Ectodermal cell (in vitro differentiated cells): Measurements from ENCODE around the gene STX16.

Experiments used
- H3K27ac ChIP-seq: 2 replicates; pipeline ENCODE4 v1.7.0; 2013; ENCODE audit warnings: mild to moderate bottlenecking, low read depth, low read length; ENCODE audit not compliant: insufficient read depth, poor library complexity, severe bottlenecking
- H3K27me3 ChIP-seq: 2 replicates; pipeline ENCODE4 v1.7.0; 2013; ENCODE audit warnings: mild to moderate bottlenecking, low read length; ENCODE audit not compliant: insufficient read depth, control insufficient read depth, poor library complexity, severe bottlenecking
- H3K36me3 ChIP-seq: one replicate; pipeline ENCODE4 v1.7.0; 2013; ENCODE audit warnings: low read length; ENCODE audit not compliant: control insufficient read depth, insufficient read depth
- H3K4me1 ChIP-seq: one replicate; pipeline ENCODE4 v1.7.0; 2013; ENCODE audit warnings: low read length; ENCODE audit not compliant: control insufficient read depth, insufficient read depth
- H3K4me3 ChIP-seq: 2 replicates; pipeline ENCODE4 v1.7.0; 2013; ENCODE audit warnings: low read depth, low read length, control low read depth; ENCODE audit not compliant: insufficient read depth
- H3K9me3 ChIP-seq: 2 replicates; pipeline ENCODE4 v1.7.0; 2013; ENCODE audit warnings: mild to moderate bottlenecking, low read length, moderate library complexity; ENCODE audit not compliant: control insufficient read depth
- WGBS, 2 experiments: methylation state at CpG; one replicate each; pipeline ENCODE4 v1.1.7; 2013; ENCODE audit warnings: missing lambda C conversion rate in 2 of 2; 5-methylcytosine and 5-hydroxymethylcytosine counted together

The STX16 gene

GRCh38 chr20:58697201-58697866, 46.3 kb downstream of the STX16 start:
- Histone ChIP-seq H3K9me3 (no peaks in the 10 kb centered on the region), H3K4me1 (peaks cover 14% of the 10 kb centered on the region), H3K36me3 (no peaks in the 10 kb centered on the region), H3K4me3 (no peak overlapping the region), H3K27me3 (no peaks in the 10 kb centered on the region), H3K27ac (no peak overlapping the region)
- 95 to 96% methylated on average over 21 of the region's 21 CpGs for WGBS, 2 experiments

DNA sequence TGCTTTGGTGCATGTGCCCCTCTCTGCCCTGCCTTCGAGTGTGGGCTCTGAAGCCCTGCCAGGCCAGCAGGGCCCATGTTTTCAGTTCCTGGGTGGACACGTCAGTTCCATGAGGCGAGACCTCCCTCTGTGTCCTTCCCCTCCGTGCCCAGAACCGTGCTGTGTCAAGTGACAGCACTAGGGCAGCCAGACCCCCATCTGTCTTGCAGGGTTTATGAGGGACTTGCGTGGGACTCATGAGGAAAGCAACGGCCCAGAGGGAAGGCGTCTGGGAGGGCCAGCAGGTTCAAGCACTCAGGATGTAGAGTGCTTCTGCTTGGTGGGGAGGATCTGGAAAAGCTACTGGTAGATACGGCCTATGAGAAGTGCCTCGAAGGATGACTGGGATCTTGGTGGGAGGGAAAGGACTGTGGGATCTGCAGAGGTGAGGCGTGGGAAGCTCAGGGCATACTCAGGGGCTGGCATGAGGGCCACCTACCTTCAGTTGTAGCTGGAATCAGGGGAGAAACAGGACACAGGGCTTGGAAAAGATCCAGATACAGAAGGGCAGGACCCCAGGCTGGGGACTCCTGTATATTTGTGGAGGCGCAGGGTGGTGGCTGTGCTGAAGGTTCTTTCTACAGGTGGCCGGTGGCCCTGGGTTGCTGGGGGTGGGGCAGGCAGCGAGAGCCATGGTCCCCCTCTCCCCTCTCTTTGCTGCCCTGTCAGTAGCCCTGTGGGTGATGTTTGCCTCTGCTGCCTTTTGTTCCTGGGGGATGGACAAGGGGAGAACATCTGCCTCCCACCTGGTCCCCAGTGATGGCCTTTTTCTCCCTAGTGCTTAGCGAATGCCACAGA, 47.0 kb downstream of the STX16 start:
- WGBS, 2 experiments, result 95 to 96% methylated on average over 15 of the region's 15 CpGs
- peaks cover 6% of the 10 kb centered on the region for H3K36me3 ChIP-seq

DNA sequence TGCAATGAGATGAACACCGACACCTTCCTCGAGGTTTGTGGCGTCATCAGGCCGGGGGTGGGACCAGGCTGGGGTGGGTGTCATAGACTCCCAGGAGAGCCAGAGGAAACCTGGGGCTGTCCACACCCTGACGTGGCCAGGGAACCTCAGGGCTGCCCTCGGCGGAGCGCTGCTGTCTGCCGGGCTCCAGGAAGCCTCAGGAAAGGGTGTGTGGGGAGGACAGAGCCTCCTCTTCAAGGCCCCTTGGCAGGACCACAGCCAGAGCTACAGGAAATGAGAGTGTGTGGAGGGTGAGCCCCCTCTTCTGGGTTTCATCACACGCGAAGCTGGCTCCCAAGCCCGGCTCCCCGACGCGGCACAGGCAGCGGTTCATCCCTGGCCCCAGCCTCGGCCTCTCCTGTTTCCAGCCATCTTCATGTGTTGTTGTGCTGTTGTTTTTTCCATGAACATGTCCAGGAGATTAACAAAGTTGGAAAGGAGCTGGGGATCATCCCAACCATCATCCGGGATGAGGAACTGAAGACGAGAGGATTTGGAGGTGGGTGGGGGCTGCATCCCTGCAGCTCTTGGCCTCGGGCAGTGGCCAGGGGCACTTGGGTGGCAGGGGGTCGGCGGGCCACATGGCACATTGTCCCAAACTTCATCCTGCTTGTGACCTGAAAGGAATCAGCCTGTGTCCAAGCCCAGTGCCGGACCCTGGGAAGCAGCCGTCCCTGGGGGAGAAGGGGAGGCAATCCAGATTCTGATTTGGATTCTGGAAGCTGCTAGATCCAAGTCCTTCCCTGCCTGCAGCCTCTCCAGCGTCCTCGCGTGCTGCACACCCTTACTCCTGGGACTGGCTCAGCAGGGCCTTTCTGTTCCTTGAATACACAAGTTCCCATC, 47.9 kb downstream of the STX16 start:
- no peaks in the 10 kb centered on the region for H3K27me3 ChIP-seq
- peaks cover 6% of the 10 kb centered on the region for H3K4me1 ChIP-seq
- no peak overlapping the region for H3K27ac ChIP-seq
- H3K4me3 ChIP-seq, result no peak overlapping the region
- H3K9me3 ChIP-seq, result no peaks in the 10 kb centered on the region
- 91 to 92% methylated on average over 27 of the region's 27 CpGs for WGBS, 2 experiments
- H3K36me3 ChIP-seq, result peaks cover 15% of the 10 kb centered on the region

More for the DNA sequence above, 47.0 kb downstream of the STX16 start:
- H3K27me3 ChIP-seq, result no peaks in the 10 kb centered on the region
- no peak overlapping the region for H3K27ac ChIP-seq
- H3K9me3 ChIP-seq, result no peaks in the 10 kb centered on the region
- H3K4me1 ChIP-seq, result peaks cover 14% of the 10 kb centered on the region
- H3K4me3 ChIP-seq, result no peak overlapping the region

DNA sequence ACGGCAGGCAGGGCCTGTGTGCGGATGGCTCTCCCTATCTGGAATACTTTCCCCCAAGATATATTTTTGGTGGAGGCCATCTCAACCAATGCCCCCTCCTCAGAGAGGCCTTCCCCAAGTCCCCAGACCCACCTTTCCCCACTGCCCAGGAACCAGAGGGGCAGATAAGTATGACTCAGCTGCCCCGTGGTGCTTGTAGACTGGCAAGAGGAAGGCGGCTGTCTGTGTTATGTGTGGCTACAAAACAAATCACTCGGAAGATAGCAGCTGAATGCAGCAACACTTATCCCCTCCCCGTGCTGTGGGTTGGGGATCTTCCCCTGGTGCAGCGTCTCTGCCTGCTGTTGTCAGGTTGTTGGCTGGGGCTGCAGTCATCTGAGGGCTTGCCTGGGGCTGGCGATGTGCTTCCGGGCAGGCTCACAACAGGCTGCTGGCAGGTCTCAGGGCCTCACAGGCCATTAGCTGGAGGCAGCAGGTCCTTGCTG, 48.6 kb downstream of the STX16 start:
- Histone ChIP-seq H3K9me3 (no peaks in the 10 kb centered on the region), H3K27me3 (no peaks in the 10 kb centered on the region), H3K36me3 (peaks cover 18% of the 10 kb centered on the region), H3K27ac (no peak overlapping the region), H3K4me1 (peaks cover 6% of the 10 kb centered on the region), H3K4me3 (no peak overlapping the region)
- WGBS, 2 experiments, result 90 to 94% methylated on average over 9 of the region's 9 CpGs

DNA sequence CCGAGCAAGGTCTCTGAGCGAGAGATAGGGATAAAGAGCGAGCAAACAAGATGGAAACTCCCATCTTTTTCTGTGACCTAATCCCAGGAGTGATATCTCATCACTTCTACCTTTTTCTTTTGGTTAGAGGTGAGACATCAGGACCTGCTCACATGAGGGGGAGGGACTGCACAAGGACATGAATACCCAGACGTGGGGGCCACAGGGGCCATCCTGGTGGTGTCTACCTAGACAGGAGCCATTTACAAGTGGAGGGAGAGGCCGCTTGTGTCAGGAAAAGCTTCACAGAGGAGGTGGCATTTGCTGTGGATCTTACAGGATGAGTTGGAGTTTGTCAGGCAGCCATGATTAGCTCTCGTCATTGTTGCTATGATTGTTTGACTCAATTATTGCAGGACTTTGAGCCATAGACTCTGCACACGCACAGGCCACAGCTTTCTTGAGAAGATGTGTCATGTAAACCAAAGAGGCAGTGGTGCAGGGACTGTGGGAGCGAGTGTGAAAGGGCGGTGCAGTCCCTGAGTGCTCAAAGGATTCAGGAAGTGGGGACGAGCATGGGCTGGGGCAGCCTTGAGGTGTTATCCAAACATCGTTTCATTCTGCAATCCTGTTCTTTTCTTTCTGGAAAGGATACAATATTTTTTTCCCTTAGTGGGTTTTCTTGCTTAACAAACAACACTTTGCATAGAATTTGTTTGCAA, 49.2 kb downstream of the STX16 start:
- Histone ChIP-seq H3K27me3 (no peaks in the 10 kb centered on the region), H3K4me3 (no peak overlapping the region), H3K36me3 (peaks cover 18% of the 10 kb centered on the region), H3K9me3 (no peaks in the 10 kb centered on the region), H3K27ac (no peak overlapping the region), H3K4me1 (peaks cover 6% of the 10 kb centered on the region)
- WGBS, 2 experiments, result 90 to 92% methylated on average over 11 of the region's 11 CpGs

- Histone ChIP-seq H3K4me1 (peaks cover 3% of the 10 kb centered on the region), H3K27ac (no peak overlapping the region), H3K9me3 (no peaks in the 10 kb centered on the region), H3K27me3 (no peaks in the 10 kb centered on the region), H3K36me3 (peaks cover 18% of the 10 kb centered on the region), H3K4me3 (no peak overlapping the region)
- 85 to 86% methylated on average over 11 of the region's 11 CpGs for WGBS, 2 experiments
Measured at GRCh38 chr20:58700823-58701222, 49.7 kb downstream of the STX16 start.

DNA sequence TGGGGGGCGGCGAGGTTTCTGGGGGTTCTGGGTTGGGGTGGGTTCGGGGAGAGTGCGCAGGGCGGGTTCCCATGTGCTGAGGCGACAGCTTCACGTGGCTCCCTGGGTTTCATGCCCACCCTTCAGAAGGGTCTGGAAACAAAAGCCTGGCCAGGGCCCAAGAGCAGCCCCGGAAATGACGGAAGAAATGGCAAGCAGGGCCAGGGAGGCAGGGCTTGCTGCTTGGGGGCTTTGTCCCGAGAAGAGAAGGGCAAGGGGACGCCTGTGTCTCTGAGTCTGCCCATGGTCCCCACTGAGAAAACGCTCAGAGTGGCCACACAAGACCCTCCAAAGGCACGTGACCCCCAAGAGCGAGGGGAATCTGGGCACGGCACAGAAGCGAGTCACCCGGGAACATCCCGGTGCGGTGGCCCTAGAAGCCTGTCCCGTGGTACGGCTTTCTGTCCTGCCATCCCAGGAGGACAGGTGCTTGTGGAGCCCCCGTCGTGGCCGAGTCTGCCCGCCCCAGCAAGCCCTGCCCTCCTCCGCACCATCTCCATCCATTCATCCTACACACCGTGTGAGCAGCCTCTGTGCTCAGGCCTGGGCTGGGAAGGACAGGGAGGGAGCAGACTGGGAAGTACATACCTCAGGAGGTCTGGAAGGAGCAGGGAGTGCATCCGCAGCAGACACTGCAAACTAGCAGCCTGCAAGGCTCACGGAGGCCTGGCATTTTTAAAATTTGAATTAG, 50.5 kb downstream of the STX16 start:
- 88 to 91% methylated on average over 29 of the region's 29 CpGs for WGBS, 2 experiments
- Histone ChIP-seq H3K27ac (no peak overlapping the region), H3K4me3 (no peak overlapping the region), H3K36me3 (peaks cover 18% of the 10 kb centered on the region), H3K4me1 (no peaks in the 10 kb centered on the region), H3K9me3 (no peaks in the 10 kb centered on the region), H3K27me3 (no peaks in the 10 kb centered on the region)

- Histone ChIP-seq H3K9me3 (no peaks in the 10 kb centered on the region), H3K4me1 (no peaks in the 10 kb centered on the region), H3K27ac (no peak overlapping the region), H3K27me3 (no peaks in the 10 kb centered on the region), H3K36me3 (peaks cover 18% of the 10 kb centered on the region), H3K4me3 (no peak overlapping the region)
- WGBS, 2 experiments, result 89 to 92% methylated on average over 9 of the region's 9 CpGs
Measured at GRCh38 chr20:58702161-58702510, 51.1 kb downstream of the STX16 start.
